HepG2 (cell line): Measurements from ENCODE around the gene CFAP97. TPM values are rescaled to one million over a fixed set of nuclear protein-coding genes. Genes with fewer than 3 reads are reported as not detected.

Experiments used
- ADNP ChIP-seq: sonication (generic); formaldehyde crosslinking; IDR thresholded peaks from 2 replicates; pipeline ENCODE4 v1.4.0; 2020; ENCODE audit warnings: missing genetic modification reagents
- HMG20A ChIP-seq: IDR thresholded peaks from 2 replicates; pipeline ENCODE4 v1.6.1; 2016; ENCODE audit warnings: borderline replicate concordance
- HNF1A ChIP-seq, 2 experiments: sonication (generic) in 1 of 2; formaldehyde crosslinking in 1 of 2; IDR thresholded peaks; 2 replicates each; pipeline versions ENCODE4 v1.4.0 to v1.6.1; 2016 to 2020; ENCODE audit warnings: borderline replicate concordance in 1 of 2, low read depth in 1 of 2, mild to moderate bottlenecking in 1 of 2, missing genetic modification reagents in 1 of 2
- KDM2A ChIP-seq: sonication (generic); formaldehyde crosslinking; IDR thresholded peaks from 2 replicates; pipeline ENCODE4 v1.4.0; 2020; ENCODE audit warnings: low read depth, missing genetic modification reagents, borderline replicate concordance
- MEF2D ChIP-seq: sonication (generic); formaldehyde crosslinking; IDR thresholded peaks from 2 replicates; pipeline ENCODE4 v1.5.1; 2020; ENCODE audit warnings: mild to moderate bottlenecking, missing genetic modification reagents
- NCOR1 ChIP-seq: fragments of 200-600 bp; sonication (generic); IDR thresholded peaks from 2 replicates; pipeline ENCODE4 v1.7.0; 2017; ENCODE audit warnings: antibody characterized with exemption, low read length, borderline replicate concordance
- POLR2A ChIP-seq, 2 experiments: IDR thresholded peaks; 2 replicates each; pipeline ENCODE4 v1.6.1; 2011; ENCODE audit warnings: low read depth in 2 of 2, low read length in 2 of 2, mild to moderate bottlenecking in 1 of 2, moderate library complexity in 1 of 2; ENCODE audit not compliant: insufficient read depth in 1 of 2
- POLR2AphosphoS5 ChIP-seq: IDR thresholded peaks from 2 replicates; pipeline ENCODE4 v1.6.1; 2012; ENCODE audit warnings: low read depth, low read length
- RXRB ChIP-seq: IDR thresholded peaks from 2 replicates; pipeline ENCODE4 v1.6.1; 2016; ENCODE audit warnings: borderline replicate concordance, missing genetic modification reagents, missing compliant biosample characterization
- SOX6 ChIP-seq, 2 experiments: fragments of 450-650 bp in 1 of 2; sonication (generic) in 1 of 2; formaldehyde crosslinking in 1 of 2; IDR thresholded peaks; 2 replicates each; pipeline versions ENCODE4 v1.4.0 to v1.6.1; 2017 to 2020; ENCODE audit warnings: antibody characterized with exemption in 1 of 2, mild to moderate bottlenecking in 1 of 2, missing genetic modification reagents in 1 of 2
- SUZ12 ChIP-seq: fragments of 150-350 bp; IDR thresholded peaks from 2 replicates; pipeline ENCODE4 v1.6.1; 2014; ENCODE audit warnings: low read depth, low read length
- ZBTB25 ChIP-seq: IDR thresholded peaks from 2 replicates; pipeline ENCODE4 v1.6.1; 2018; ENCODE audit warnings: missing genetic modification reagents
- ZBTB7B ChIP-seq: sonication (generic); formaldehyde crosslinking; IDR thresholded peaks from 2 replicates; pipeline ENCODE4 v1.4.0; 2020; ENCODE audit warnings: missing genetic modification reagents
- ZNF180 ChIP-seq: sonication (generic); formaldehyde crosslinking; IDR thresholded peaks from 2 replicates; pipeline ENCODE4 v1.4.0; 2020; ENCODE audit warnings: low read depth, missing genetic modification reagents, borderline replicate concordance
- ZNF3 ChIP-seq: IDR thresholded peaks from 2 replicates; pipeline ENCODE4 v1.7.0; 2017; ENCODE audit warnings: inconsistent platforms
- ZNF556 ChIP-seq: sonication (generic); formaldehyde crosslinking; IDR thresholded peaks from 2 replicates; pipeline ENCODE4 v1.4.0; 2020; ENCODE audit warnings: mild to moderate bottlenecking, missing genetic modification reagents, borderline replicate concordance
- ZNF687 ChIP-seq: sonication (generic); formaldehyde crosslinking; IDR thresholded peaks from 2 replicates; pipeline ENCODE4 v1.5.1; 2020; ENCODE audit warnings: mild to moderate bottlenecking, missing genetic modification reagents, moderate library complexity
- ZNF749 ChIP-seq: sonication (generic); formaldehyde crosslinking; IDR thresholded peaks from 2 replicates; pipeline ENCODE4 v1.8.0; 2022; ENCODE audit warnings: mild to moderate bottlenecking, missing genetic modification reagents, moderate library complexity, borderline replicate concordance
- polyA plus RNA-seq, 8 experiments: library from polyadenylated mRNA; depleted of rRNA in 3 of 8; stranded (reverse) in 7 of 8; unstranded in 1 of 8; fragments of >200 nt; fragmentation: Illumina TruSeq in 4 of 8; extraction: Trizol in 4 of 8; gene quantifications; 2 replicates each; pipeline versions ENCODE4 v1.2.1 to v1.2.3, GENCODE V29; 2011 to 2016; ENCODE audit warnings: low read depth in 4 of 8, missing spikeins in 1 of 8, mixed read lengths in 1 of 8; ENCODE audit not compliant: insufficient read depth in 1 of 8
- total RNA-seq, 5 experiments: library from RNA; depleted of rRNA; stranded (reverse); fragments of >200 nt; fragmentation: Illumina TruSeq; extraction: Trizol; gene quantifications; 2 replicates each; pipeline ENCODE4 v1.2.3, GENCODE V29; 2016; ENCODE audit warnings: low read depth in 1 of 5

Gene CFAP97
- total and polyA plus RNA-seq, 2 of the 13 experiments (the other 11 are each of a cell fraction or from before 2014, with no cell fraction given): 32.1 to 44.4 TPM

- 0 out of 2 replicates have a peak, but pooled peaks have one; percentile 67 for TF ChIP-seq HNF1A (IDR thresholded peaks at IDR 0.05; ENCODE audit: low read depth)
- TF ChIP-seq HNF1A (CRISPR knock-in tag; IDR thresholded peaks at IDR 0.05; ENCODE audit: borderline replicate concordance): peak; percentile 57; the same call in 1 of the 2 replicates
- peak; percentile 68; the same call in 1 of the 2 replicates for TF ChIP-seq MEF2D (CRISPR knock-in tag)
- no peak for TF ChIP-seq SUZ12
- TF ChIP-seq ZNF180 (CRISPR knock-in tag): no peak
- peak; percentile 76 for TF ChIP-seq ZNF687 (CRISPR knock-in tag)
- peak; percentile 89 for TF ChIP-seq RXRB (CRISPR knock-in tag)
- TF ChIP-seq ZBTB25 (CRISPR knock-in tag): peak; percentile 40; the same call in 1 of the 2 replicates
- peak; percentile 92 for TF ChIP-seq NCOR1
- TF ChIP-seq ZNF556: 0 out of 2 replicates have a peak, but pooled peaks have one; percentile 21
- TF ChIP-seq ZNF749 (CRISPR knock-in tag): 0 out of 2 replicates have a peak, but pooled peaks have one; percentile 47
- peak; percentile 60 for TF ChIP-seq POLR2AphosphoS5
- TF ChIP-seq ZBTB7B (CRISPR knock-in tag): 0 out of 2 replicates have a peak, but pooled peaks have one; percentile 46
- peak in 1 of 2 experiments; percentile 76; a peak in 2 of 4 replicates for TF ChIP-seq POLR2A (IDR thresholded peaks at IDR 0.05; ENCODE audit: insufficient read depth in 1 of 2, low read depth in 2 of 2, low read length in 2 of 2)
- TF ChIP-seq KDM2A (CRISPR knock-in tag): no peak; the same call in 1 of the 2 replicates
- TF ChIP-seq HMG20A: peak; percentile 61; the same call in 1 of the 2 replicates
- peak; percentile 28; the same call in 1 of the 2 replicates for TF ChIP-seq ADNP (CRISPR knock-in tag)
- TF ChIP-seq SOX6 (IDR thresholded peaks at IDR 0.05): no peak
- peak; percentile 92 for TF ChIP-seq SOX6 (CRISPR knock-in tag; IDR thresholded peaks at IDR 0.05)
- TF ChIP-seq ZNF3 (CRISPR knock-in tag): peak; percentile 45; the same call in 1 of the 2 replicates
These were observed 1.5 kb downstream of the CFAP97 start (continued) for GRCh38 chr4:185201977-185202962.
